ENCODE measurements around the gene METTL24. TPM values are rescaled to one million over a fixed set of nuclear protein-coding genes. Genes with fewer than 3 reads are reported as not detected.
"Not testable (repeated sequence)": the region's sequence is repeated elsewhere in the genome, so short reads cannot be mapped to it uniquely, and the experiment has no call there.

Gene METTL24
- total RNA-seq, 6 donors from 2014 or later, result 0.78 to 2.7 (median 1.8) TPM; not detected in 1

GRCh38 chr6:110277100-110277665 is 81.0 kb downstream of the METTL24 start:
- TF ChIP-seq POLR2A (IDR thresholded peaks at IDR 0.05) (no peak), POLR2AphosphoS5 (IDR thresholded peaks at IDR 0.05) (no peak), EP300 (IDR thresholded peaks at IDR 0.05) (no peak)
- TF ChIP-seq, protein P1, sequence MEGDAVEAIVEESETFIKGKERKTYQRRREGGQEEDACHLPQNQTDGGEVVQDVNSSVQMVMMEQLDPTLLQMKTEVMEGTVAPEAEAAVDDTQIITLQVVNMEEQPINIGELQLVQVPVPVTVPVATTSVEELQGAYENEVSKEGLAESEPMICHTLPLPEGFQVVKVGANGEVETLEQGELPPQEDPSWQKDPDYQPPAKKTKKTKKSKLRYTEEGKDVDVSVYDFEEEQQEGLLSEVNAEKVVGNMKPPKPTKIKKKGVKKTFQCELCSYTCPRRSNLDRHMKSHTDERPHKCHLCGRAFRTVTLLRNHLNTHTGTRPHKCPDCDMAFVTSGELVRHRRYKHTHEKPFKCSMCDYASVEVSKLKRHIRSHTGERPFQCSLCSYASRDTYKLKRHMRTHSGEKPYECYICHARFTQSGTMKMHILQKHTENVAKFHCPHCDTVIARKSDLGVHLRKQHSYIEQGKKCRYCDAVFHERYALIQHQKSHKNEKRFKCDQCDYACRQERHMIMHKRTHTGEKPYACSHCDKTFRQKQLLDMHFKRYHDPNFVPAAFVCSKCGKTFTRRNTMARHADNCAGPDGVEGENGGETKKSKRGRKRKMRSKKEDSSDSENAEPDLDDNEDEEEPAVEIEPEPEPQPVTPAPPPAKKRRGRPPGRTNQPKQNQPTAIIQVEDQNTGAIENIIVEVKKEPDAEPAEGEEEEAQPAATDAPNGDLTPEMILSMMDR (IDR thresholded peaks at IDR 0.05), result no peak
- 70 to 75% methylated on average over 7 of the region's 7 CpGs for WGBS, 2 donors
- Histone ChIP-seq H3K36me3 (no peaks in the 10 kb centered on the region), H3K27me3 (no peaks in the 10 kb centered on the region), H3K9me3 (no peaks in the 10 kb centered on the region), H3K4me3 (no peak overlapping the region), H3K27ac (no peak overlapping the region), H3K4me1 (no peaks in the 10 kb centered on the region)
- ATAC-seq (ENCODE audit: low FRiP score in 2 of 2), result no peak
- DNase-seq, result no peak

GRCh38 chr6:110272781-110273180 is 85.4 kb downstream of the METTL24 start:
- not testable (repeated sequence) for H3K9me3 ChIP-seq; H3K27me3 ChIP-seq; DNase-seq; H3K4me3 ChIP-seq; H3K27ac ChIP-seq; H3K4me1 ChIP-seq; ATAC-seq (ENCODE audit: low FRiP score in 2 of 2); H3K36me3 ChIP-seq

DNA sequence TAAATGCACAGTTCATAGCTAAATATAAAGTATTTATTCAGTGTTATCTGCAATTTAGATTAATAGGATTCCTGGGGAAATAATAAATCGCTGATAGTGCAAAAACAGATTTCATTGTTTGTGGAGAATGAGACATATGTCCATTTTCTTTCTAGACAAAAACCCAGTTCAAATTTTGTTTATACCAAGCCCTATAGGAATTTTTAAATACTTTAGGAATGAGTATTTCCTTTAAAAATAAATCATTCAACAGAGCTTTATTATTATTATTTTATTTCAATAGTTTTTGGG is 86.5 kb downstream of the METTL24 start:
- WGBS, 2 donors, result 85 to 87% methylated on average over 1 of the region's 1 CpG
- no peaks in the 10 kb centered on the region for H3K4me1 ChIP-seq
- H3K4me3 ChIP-seq, result no peak overlapping the region
- H3K27me3 ChIP-seq, result no peaks in the 10 kb centered on the region
- ATAC-seq (ENCODE audit: low FRiP score in 2 of 2) (no peak), DNase-seq (no peak)
- no peaks in the 10 kb centered on the region for H3K9me3 ChIP-seq
- no peak overlapping the region for H3K27ac ChIP-seq
- TF ChIP-seq POLR2AphosphoS5 (IDR thresholded peaks at IDR 0.05), result no peak
- no peak for TF ChIP-seq EP300 (IDR thresholded peaks at IDR 0.05)
- TF ChIP-seq, protein P1 (IDR thresholded peaks at IDR 0.05), result no peak
- TF ChIP-seq POLR2A (IDR thresholded peaks at IDR 0.05), result no peak
- no peaks in the 10 kb centered on the region for H3K36me3 ChIP-seq

GRCh38 chr6:110270165-110270564 is 88.0 kb downstream of the METTL24 start:
- DNase-seq (no peak), ATAC-seq (ENCODE audit: low FRiP score in 2 of 2) (no peak)
- no peaks in the 10 kb centered on the region for H3K36me3 ChIP-seq
- 88 to 89% methylated on average over 4 of the region's 4 CpGs for WGBS, 2 donors
- no peak overlapping the region for H3K4me3 ChIP-seq
- no peaks in the 10 kb centered on the region for H3K27me3 ChIP-seq
- H3K9me3 ChIP-seq, result no peaks in the 10 kb centered on the region
- TF ChIP-seq POLR2A (IDR thresholded peaks at IDR 0.05), result no peak
- TF ChIP-seq EP300 (IDR thresholded peaks at IDR 0.05), result no peak
- TF ChIP-seq, protein P1 (IDR thresholded peaks at IDR 0.05), result no peak
- TF ChIP-seq POLR2AphosphoS5 (IDR thresholded peaks at IDR 0.05), result no peak
- no peaks in the 10 kb centered on the region for H3K4me1 ChIP-seq
- no peak overlapping the region for H3K27ac ChIP-seq

- Histone ChIP-seq H3K27ac (no peak overlapping the region), H3K4me1 (no peaks in the 10 kb centered on the region), H3K9me3 (no peaks in the 10 kb centered on the region), H3K27me3 (no peaks in the 10 kb centered on the region), H3K4me3 (no peak overlapping the region), H3K36me3 (no peaks in the 10 kb centered on the region)
- 86 to 92% methylated on average over 2 of the region's 2 CpGs for WGBS, 2 donors
- TF ChIP-seq, protein P1 (IDR thresholded peaks at IDR 0.05), result no peak
- TF ChIP-seq POLR2AphosphoS5 (IDR thresholded peaks at IDR 0.05), result no peak
- no peak for TF ChIP-seq EP300 (IDR thresholded peaks at IDR 0.05)
- TF ChIP-seq POLR2A (IDR thresholded peaks at IDR 0.05), result no peak
- ATAC-seq (ENCODE audit: low FRiP score in 2 of 2), result no peak
- no peak for DNase-seq
These were observed 88.5 kb downstream of the METTL24 start for GRCh38 chr6:110269623-110270022.
